HPDE6-E6E7 (cell line): Measurements from ENCODE around the gene DMD.
"Not testable (repeated sequence)": the region's sequence is repeated elsewhere in the genome, so short reads cannot be mapped to it uniquely, and the experiment has no call there.

Experiments used
- DNase-seq: peaks from one replicate; pipeline ENCODE4 v3.0.0; 2011; ENCODE audit warnings: missing footprints; ENCODE audit errors: extremely low spot score

DMD gene

GRCh38 chrX:32026772-32027171 is 1184.6 kb downstream of the DMD start:
- DNase-seq = no peak

DNA sequence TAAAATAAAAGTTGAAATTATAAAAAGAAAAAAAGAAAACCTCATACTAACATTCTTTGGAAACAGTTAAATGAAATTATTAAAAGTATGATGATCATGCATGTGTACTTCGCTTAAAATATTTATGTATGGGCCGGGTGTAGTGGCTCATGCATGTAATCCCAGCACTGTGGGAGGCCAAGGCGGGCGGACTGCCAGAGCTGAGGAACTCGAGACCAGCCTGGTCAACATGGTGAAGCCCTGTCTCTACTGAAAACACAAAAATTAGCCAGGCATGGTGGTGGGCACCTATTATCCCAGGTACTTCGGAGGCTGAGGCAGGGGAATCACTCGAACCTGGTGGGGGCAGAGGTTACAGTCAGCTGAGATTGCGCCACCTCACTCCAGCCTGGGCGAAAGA is 1187.3 kb downstream of the DMD start:
- no peak for DNase-seq

GRCh38 chrX:32016195-32016594 is 1195.2 kb downstream of the DMD start:
- no peak for DNase-seq

DNA sequence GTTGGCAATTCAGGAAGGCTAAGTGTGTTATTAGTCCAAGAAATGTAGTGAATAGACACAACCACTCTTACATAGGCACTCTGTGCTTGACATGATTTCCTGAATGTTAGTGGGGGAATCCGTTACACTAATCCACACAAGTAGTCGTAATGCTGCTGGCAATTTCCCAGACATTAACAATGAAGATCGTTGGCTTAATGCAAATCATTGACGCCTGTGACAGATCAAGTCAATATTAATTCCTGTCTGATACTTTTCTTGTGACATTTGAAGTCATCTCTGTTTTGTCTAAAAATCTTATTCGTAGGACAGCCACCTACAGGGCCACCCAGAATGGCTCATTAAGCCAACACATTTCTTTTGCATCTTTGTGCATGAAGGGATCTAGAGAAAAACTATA is 1200.4 kb downstream of the DMD start:
- no peak for DNase-seq

DNA sequence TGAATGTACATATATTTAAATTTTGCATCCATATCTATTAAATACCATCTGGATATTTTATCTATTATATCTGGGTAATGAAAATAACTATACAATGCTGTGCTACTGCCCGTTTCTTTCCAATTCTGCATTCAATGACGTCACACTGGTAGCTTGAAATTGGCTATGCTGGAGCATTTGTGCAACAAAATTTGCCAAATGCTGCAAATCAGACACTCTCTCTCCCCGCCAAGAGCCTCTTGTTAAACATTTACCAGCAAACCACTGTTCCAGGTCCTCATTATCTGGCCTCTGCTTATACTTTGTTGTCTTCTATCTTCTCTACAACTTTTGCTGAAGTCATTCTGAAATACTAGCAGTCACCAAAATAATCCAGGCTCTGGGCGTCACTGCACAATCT is 1201.1 kb downstream of the DMD start:
- DNase-seq = no peak

- DNase-seq = no peak
These were observed 1217.7 kb downstream of the DMD start for GRCh38 chrX:31993637-31994036.

GRCh38 chrX:31988975-31989374 is 1222.4 kb downstream of the DMD start:
- DNase-seq = no peak

DNA sequence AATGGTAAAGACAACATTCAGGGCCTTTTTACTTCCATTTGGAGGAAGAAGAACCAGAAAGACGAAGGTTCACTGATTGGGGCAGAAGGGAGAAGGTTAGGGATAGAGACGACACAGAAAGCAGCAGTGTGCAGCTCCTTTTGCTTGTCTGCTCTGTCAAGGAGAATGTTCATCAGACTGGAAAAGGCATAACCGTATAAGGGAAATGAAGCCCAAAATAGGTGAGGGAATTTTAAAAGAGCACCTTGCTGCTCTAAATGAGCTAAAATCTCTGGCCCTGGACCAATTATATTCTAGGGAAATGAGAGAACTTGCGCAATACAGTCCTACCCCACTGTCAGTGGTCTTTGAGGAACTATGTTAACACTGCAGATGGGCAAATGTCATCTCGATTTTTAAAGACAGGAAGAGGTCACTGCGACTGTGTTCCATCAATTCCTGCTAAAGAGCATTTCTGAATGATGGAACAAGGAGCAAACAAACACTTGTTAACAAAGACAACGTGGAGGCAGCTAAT is 1229.7 kb downstream of the DMD start:
- no peak for DNase-seq

DNA sequence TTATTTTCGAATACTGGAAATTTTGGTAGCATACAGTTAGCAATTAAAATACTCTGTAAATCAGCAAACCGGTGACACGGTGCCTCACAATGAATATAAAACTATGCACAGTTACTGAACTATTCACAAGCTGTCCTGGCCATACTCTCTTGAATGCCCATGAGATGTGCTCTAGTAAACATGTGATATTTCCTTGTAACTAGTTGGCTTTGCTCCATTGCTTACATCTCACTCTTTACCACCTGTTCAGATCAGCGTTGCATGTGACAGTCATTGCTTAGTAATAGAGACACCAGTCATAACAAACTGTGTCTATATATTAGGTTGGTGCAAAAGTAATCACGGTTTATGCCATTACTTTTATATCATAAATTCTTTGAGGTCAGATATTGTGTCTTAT is 1241.6 kb downstream of the DMD start:
- no peak for DNase-seq

DNA sequence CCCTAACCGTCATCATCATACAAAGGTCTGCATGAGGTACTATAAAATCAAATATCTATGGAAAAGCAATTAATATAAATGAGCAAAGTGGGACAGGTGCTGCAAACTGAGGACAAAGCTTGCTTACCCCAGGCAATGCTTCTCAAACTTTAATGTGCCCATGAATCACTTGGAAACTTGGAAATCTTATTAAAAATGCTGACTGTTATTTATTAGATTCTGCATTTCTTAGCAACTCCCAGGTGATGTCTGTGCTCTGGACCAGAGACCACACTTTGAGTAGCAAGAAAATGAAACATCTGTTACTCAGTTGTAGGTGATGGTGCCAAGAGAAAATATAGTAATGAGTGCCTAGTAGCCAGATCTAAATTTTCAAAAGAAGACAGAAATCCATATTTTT is 1249.1 kb downstream of the DMD start:
- no peak for DNase-seq

GRCh38 chrX:31934842-31935370 is 1276.4 kb downstream of the DMD start:
- DNase-seq = no peak

DNA sequence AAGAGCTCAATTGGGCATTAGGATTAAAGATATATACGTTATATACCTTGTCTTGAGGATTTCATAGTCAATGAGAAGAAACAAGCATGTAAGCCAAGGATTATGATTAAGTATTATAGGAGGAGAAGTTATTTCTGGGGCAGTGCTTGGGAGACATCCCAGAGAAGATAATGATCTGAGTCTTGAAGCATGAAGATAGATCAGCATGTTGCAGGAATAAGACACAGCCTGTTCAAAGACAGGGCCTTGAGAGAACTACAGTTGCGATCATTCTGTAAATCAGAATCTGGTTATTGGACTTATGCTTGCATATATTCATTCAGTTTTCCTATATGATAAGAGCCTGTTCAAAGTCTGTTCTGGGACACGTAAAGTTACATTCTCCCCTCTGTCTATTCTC is 1277.3 kb downstream of the DMD start:
- DNase-seq = no peak

DNA sequence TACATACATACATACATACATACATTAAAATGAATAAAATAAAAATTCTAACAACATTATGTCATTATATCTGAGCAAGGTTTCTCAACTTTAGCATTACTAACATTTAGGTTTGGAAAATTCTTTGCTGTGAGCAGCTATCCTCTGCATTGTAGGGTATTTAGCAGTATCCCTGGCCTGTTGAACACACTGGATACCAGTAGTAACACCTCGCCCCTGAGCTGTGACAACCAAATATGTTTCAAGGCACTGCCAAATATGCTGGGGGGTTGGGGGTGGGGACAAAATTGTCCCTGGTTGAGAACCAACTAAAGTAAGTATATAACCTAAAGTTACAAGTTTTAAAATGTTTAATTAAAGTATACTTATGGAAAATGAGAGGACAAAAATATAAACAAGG is 1278.6 kb downstream of the DMD start:
- no peak for DNase-seq

GRCh38 chrX:31932320-31932719 is 1279.0 kb downstream of the DMD start:
- DNase-seq = not testable (repeated sequence)

DNA sequence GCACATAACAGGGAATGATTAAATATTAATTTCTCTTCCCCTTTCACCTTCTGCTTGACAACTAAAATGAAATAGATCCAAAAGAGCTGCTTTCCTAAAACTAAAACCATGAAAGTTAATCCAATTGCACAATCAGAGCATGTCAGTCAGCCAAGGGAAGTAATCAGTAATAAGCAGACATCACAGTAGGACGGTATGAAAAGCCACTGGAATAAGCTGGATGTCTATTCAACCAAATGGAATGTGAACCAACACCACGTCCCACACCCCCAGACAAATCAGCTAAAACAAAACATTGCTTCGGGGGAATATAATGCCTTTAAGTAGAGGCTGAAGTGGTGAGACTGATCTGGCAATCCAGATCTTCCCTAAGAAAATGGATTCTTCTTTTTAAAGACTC is 1280.1 kb downstream of the DMD start:
- peak; percentile 26 for DNase-seq

GRCh38 chrX:31929366-31929765 is 1282.0 kb downstream of the DMD start:
- DNase-seq = no peak

- DNase-seq = no peak
These were observed 1290.1 kb downstream of the DMD start for GRCh38 chrX:31921236-31921635.

GRCh38 chrX:31909850-31910572 is 1301.3 kb downstream of the DMD start:
- no peak for DNase-seq

DNA sequence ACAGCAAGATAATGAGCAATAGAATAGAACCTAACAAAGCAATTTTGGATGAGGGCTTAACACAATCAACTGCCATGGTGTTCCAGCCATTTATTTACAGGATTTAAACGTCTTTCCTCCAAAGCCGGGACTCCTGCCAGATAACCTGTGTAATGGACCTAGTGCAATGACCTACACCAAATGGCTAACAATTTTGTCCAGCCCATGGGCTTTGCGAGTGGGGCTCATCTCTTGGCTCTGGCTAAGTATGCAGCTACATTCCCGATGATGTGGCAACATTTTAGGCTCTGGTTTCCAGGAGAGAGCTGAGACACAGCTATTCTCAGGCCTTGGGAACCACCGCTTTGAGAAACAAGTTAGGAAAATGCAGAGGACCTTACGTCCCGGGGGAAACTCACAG is 1317.2 kb downstream of the DMD start:
- no peak for DNase-seq

DNA sequence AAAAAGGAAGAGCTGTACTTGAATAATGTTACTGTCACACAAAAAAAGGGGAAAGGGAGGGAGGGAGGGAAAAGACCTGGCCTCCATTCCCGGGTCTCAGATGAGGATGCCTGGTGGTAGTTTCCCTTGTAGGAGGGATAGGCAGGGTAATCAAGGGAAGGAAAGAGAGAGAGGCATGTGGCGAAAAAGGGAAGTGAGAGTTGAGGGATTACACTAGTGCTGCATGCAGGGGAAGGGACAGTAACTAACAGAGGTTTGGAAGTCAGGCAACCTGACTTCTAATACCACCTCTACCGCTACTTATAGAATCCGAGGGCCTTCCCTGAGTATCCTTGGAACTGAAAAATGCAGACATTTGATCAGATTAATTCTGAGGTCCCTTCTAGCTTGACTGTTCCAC is 1317.8 kb downstream of the DMD start:
- no peak for DNase-seq

- DNase-seq = no peak
These were observed 1322.3 kb downstream of the DMD start for GRCh38 chrX:31889088-31889487.

DNA sequence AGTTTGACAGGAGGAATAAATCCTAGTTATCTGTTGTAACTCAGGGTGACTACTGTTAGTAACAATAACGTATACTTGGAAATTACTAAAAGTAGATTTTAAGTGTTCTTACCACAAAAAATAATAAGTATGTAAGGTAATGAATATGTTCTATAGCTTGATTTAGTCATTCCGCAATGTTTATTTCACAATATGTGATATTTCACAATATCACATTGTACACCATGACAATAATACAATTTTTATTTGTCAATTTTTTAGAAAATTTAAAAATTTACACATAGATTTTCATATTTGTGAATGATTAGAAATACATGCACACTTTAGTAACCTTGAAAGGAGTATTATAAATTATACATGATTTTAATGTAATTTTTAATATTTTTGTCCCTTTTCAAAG is 1326.8 kb downstream of the DMD start:
- DNase-seq = no peak

- no peak for DNase-seq
These were observed 1339.3 kb downstream of the DMD start for GRCh38 chrX:31872007-31872406.

DNA sequence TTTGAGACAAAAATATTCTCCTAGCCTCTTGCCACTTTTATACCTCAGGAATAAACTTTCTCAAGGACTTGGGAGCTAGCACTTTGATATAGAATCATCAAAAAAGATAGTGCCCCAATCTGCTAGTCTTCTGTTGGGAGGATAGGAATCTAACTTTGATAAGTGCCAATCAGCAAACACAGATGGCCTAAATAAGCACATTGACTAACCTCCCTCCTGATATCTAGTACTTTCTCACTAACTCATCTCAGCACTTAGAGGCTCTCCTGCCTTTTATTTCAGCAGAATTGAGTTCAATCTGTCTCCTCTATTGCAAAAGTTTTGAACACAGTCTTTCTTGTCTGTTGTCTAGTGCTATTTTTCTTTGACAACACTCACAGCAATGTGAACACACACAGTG is 1341.1 kb downstream of the DMD start:
- DNase-seq = no peak
